Inflammatory macrophage (primary cell): ENCODE data around the gene ZFYVE9.

Experiments
- DNase-seq, 2 donors: peaks; one replicate each; pipeline ENCODE4 v3.0.0-alpha.2; 2020 to 2022

Gene ZFYVE9

GRCh38 chr1:52243221-52243987 lies 101.5 kb downstream of the ZFYVE9 start:
- no peak for DNase-seq

- DNase-seq, result no peak
Measured at GRCh38 chr1:52249831-52250230, 107.9 kb downstream of the ZFYVE9 start.

GRCh38 chr1:52253421-52253820 lies 111.5 kb downstream of the ZFYVE9 start:
- DNase-seq, result no peak

GRCh38 chr1:52259886-52260285 lies 118.0 kb downstream of the ZFYVE9 start:
- DNase-seq, result no peak

GRCh38 chr1:52263153-52263910 lies 121.4 kb downstream of the ZFYVE9 start:
- no peak for DNase-seq

- DNase-seq, result no peak
Measured at GRCh38 chr1:52264530-52265115, 122.7 kb downstream of the ZFYVE9 start.

- DNase-seq, result no peak
Measured at GRCh38 chr1:52266507-52266906, 124.6 kb downstream of the ZFYVE9 start.

GRCh38 chr1:52268372-52268771 lies 126.5 kb downstream of the ZFYVE9 start:
- DNase-seq, result peak; percentile 74 to 78

GRCh38 chr1:52281518-52281917 lies 139.6 kb downstream of the ZFYVE9 start:
- DNase-seq, result no peak

- DNase-seq, result no peak
Measured at GRCh38 chr1:52288286-52288685, 146.4 kb downstream of the ZFYVE9 start.

GRCh38 chr1:52294580-52294979 lies 152.7 kb downstream of the ZFYVE9 start:
- DNase-seq, result no peak

- DNase-seq, result peak; percentile 48 to 51
Measured at GRCh38 chr1:52296345-52296744, 154.5 kb downstream of the ZFYVE9 start.

- DNase-seq, result no peak
Measured at GRCh38 chr1:52305417-52306226, 163.7 kb downstream of the ZFYVE9 start.

- DNase-seq, result no peak
Measured at GRCh38 chr1:52306227-52307006, 164.5 kb downstream of the ZFYVE9 start.

GRCh38 chr1:52321061-52321460 lies 179.2 kb downstream of the ZFYVE9 start:
- no peak for DNase-seq

GRCh38 chr1:52323731-52324130 lies 181.8 kb downstream of the ZFYVE9 start:
- no peak for DNase-seq

- no peak for DNase-seq
Measured at GRCh38 chr1:52325786-52326185, 183.9 kb downstream of the ZFYVE9 start.

GRCh38 chr1:52328615-52329014 lies 186.7 kb downstream of the ZFYVE9 start:
- DNase-seq, result no peak

GRCh38 chr1:52332411-52332810 lies 190.5 kb downstream of the ZFYVE9 start:
- DNase-seq, result no peak

- DNase-seq, result no peak
Measured at GRCh38 chr1:52334906-52335528, 193.1 kb downstream of the ZFYVE9 start.

- no peak for DNase-seq
Measured at GRCh38 chr1:52337439-52337838, 195.6 kb downstream of the ZFYVE9 start.
